ENCODE data around the gene ARMC8.

The ARMC8 gene

DNA sequence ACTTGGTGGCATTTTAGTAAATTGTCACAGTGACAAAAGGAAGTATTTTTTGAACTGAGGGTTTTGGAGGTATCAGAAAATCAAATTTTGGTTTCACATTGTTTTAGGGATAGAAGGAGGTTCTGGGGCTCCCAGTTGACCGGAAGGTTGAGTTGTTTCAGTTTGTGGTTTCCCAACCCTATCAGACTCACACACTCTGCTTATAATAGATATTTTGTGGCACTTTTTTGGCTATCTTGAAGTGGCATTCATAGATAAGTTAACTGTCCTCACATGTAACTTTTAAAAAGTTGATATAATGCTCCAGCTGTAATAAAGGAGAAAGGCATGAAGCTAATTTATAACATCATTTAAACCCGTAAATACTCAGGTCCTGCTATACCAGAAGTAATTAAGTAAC, 12.8 kb downstream of the ARMC8 start:
- DNase-seq: no peak

DNA sequence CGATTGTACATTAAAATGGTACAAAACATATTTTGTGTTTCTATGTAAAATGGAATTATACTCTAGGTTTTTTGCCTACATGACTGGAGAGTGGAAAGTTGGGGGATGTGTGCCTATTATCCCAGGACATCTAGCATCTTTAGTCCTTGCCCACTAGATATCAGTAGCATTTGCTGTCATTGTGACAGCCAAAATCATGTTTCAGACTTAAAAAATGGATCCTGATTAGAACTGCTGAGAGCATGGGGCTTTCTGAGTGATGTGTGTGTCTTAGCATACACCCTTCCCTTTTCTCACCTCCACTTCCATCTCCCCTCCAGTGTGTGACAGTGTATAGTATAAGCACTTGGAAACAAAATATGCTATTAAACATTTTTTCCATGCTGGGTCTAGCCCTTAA, 13.3 kb downstream of the ARMC8 start:
- DNase-seq: no peak

DNA sequence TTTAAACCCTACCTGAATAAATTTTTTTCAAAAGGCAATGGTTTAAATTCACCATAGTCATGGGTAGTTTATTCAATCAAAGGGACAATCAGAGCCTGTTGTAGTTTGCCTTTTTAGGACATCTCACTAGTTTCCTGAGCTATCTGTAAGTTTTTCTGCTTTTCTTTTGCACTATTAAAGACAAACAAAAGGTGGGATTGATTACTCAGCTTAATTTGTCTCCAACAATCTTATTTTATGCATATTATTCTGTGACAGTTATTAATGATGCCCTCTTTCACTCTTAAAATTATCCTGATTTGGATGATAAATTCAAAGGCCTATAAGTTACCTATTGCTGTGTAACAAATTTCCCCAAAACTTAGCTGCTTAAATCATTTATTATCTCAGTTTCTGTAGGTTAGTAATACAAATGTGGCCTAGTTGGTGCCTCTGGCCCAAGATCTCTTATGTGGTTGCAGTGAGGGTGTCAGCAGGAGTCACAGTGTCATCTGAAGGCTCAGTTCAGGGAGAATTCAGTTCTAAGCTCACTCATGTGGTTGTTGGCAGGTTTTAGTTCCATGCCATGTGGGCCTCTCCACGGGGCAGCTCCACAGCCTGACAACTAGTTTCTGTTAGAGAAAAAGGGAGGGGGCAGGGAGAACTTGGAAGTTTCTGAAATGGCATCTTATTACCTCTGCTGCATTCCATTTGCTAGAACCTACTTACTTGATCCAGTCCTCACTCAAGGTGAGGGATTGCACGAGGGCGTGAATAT, 16.0 kb downstream of the ARMC8 start:
- no peak for DNase-seq

DNA sequence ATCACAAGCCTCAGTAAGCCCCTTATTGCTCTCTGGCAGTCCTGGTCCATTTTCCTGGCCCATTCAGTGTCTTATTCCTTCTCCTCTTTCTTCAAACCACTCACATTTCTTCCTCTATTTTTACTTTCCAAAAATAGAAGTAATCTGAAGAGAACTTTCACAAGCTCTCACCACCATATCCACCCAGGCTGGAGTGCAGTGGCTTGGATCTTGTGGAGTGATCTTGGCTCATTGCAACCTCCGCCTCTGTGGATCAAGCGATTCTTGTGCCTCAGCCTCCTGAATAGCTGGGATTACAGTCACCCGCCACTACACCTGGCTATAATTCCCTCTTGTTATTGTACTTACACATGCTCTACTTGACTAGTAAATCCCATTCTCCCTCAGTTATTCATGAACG, 16.8 kb downstream of the ARMC8 start:
- no peak for DNase-seq

GRCh38 chr3:138205527-138205926, 18.4 kb downstream of the ARMC8 start:
- no peak for DNase-seq

DNA sequence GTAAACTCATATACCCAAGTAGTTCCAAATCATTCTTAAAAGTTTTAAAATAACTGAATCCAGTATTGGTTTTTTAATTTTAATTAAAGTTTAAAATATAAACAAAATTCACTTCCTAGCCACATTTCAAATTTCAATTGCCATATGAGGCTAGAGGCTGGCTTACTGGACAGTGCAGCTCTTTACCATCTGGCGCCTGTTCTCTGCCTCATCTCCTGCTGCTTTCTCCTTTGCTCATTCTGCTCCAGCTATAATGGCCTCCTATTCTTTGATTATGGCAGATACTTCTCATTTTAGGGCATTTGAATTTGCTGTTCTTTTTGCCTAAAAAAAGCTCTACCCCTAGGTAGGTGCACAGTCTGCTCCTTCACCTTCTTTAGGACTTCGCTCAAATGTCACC, 19.1 kb downstream of the ARMC8 start:
- no peak for DNase-seq

DNA sequence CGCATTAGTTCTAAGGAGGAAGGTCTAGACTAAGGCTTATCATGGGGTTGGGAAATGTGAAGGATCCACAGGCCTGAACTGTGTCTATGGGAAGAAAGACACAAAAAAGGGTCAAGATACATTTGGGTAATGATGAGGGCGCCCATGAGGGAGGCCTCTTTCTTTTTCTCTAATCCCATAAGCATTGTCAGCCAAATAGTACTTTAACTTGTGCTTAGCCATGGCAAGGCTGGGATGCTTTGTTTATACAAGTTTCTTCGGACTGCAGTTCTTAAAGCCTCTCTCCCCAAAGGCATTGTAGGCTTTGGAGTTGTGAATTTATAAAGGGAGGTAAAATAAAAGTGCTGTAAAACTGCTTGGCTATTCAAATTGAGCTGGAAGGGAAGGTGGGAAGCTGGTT, 23.4 kb downstream of the ARMC8 start:
- no peak for DNase-seq

DNA sequence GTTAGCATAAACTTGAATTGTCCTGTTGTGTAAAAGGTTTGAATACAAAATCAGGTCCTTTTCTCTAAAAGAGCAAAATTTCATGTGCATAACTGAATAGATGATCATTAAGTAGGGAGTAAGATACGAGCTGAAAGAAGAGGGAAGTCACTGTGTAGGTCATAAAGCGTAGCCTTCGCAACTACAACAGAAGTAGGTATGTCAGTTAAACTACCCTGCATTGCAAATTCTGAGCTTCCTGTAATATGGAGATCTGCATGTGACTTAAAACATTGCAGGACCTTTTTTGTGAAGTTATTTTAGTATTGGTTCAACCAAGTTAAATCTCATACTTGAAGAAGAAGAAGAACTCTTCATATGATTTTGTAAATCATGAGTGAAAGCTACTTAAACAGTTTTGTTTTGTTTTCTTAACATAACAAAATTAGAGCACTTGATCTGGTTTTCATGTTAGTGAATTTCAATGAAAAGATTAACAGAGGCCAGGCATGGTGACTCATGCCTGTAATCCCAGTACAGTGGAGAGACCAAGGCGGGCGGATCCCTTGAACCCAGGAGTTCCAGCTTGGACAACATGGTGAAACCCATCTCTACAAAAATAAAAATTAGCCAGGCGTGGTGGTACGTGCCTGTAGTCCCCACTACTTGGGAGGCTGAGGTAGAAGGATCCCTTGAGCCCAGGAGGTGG, 26.4 kb downstream of the ARMC8 start:
- DNase-seq: peak; percentile 18

DNA sequence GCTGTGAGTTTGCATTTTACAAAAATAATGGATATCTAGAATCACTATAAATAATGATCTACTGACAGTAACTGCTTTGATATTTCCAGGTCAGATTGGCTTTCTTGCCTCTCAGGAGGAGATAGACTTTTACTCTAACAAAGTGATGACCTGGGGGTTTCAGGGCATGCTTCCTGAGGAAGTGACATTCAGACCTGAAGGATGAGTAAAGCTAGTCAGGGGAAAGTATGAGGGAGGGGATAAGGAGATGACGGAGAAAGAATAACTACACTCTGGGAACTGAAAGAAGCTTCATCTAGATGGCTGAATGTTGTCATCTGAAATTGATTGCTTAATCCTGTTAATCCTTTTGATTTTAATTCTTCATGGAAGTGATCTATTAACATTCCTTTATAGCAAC, 32.2 kb downstream of the ARMC8 start:
- no peak for DNase-seq

- no peak for DNase-seq
Measured at GRCh38 chr3:138220242-138220641, 33.1 kb downstream of the ARMC8 start.

- peak; percentile 35 for DNase-seq
Measured at GRCh38 chr3:138220788-138221187, 33.7 kb downstream of the ARMC8 start.

DNA sequence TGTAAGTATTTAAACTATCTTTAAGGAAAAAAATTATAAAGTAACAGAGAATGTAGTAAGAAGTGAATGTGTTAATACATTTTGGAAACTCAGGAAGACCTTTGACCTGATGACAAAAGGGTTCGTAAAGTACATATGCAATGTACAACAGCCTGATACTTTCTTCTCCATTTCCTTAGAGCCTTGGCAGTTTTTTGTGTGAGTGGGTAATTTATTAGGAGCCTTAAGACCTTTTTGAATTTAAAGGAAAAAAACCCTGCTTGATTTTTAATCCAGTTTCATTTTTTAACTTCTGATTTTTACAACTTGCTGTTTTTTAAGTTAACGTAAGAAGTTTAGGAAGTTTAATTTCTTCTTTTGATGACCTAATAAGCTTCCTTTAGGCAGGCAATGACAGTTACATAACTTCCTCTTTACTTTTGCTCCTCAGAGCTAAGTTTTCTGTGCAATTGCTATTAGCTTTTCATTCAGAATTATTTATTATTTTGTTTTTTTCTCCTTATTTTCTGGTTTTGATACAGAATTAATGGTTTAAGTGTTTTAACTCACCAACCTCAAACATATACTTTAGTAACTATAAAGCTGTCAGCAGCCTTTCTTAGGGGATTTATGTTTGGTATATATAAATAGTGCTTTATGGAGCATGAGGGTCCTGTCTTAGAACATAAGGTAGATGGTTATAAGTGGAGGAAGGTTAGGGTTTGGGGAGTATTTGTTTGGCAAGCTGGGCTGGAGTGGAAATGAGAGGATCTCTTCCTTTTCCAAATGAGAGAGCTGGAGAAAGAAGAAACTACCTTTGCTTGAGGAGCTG, 35.2 kb downstream of the ARMC8 start:
- DNase-seq: peak; percentile 24

- no peak for DNase-seq
Measured at GRCh38 chr3:138222942-138223287, 35.8 kb downstream of the ARMC8 start.

- peak; percentile 19 for DNase-seq
Measured at GRCh38 chr3:138227650-138228049, 40.5 kb downstream of the ARMC8 start.

GRCh38 chr3:138230525-138230924, 43.4 kb downstream of the ARMC8 start:
- peak; percentile 53 for DNase-seq

GRCh38 chr3:138232705-138233364, 45.7 kb downstream of the ARMC8 start:
- DNase-seq: no peak

DNA sequence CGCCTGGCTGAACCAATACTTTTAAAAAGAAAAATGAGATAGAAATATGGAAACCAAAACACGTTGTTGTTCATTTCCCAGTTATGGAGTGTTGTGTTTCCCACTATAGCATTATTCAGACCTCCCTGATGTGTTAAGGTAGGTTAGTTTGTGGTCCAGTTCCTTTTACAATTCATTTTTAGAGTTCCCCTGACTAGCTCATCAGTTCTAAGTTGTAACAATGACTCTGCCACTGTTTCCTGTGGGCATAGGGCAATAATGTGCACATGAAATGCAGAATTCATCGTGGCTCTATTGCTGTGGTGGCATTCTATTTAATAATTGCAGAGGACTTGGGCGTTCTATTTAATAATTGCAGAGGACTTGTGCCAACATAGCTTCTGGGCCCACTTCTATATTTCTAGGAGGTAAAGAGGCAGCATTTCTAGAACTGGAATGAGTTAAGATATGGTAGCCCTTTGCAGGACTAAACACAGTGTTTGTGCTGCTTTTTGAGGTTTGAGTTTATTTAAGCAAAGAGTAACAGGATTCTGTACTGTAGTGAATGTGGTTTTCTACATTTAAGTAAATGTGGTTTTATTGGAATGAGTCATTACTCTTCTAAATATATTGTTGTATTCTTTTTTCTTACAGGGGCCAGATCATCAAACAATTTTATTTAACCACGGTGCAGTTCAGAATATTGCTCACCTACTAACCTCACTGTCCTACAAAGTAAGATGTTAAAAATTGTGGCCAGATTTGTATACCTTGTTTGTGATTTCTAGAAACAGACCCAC, 47.5 kb downstream of the ARMC8 start:
- peak; percentile 60 for DNase-seq

GRCh38 chr3:138238711-138239110, 51.6 kb downstream of the ARMC8 start:
- DNase-seq: no peak

DNA sequence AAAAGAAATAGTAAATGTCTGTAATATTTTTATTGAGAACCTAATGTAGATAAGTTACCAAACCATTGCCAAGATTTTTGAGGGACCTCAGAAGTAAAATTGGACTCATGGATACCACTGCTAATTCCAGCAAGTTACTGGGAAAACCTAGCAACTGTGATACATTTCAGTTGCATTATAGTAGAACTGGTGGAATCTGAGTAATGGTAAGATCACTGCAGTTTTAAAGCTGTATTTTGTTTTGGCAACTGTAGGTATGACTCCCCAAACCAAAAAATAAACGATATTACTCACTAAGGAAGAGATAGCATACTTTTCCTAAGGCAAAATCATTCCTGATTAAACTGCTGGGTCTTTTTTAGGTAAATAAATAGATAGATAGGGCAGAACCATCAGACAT, 54.0 kb downstream of the ARMC8 start:
- DNase-seq: peak; percentile 17

DNA sequence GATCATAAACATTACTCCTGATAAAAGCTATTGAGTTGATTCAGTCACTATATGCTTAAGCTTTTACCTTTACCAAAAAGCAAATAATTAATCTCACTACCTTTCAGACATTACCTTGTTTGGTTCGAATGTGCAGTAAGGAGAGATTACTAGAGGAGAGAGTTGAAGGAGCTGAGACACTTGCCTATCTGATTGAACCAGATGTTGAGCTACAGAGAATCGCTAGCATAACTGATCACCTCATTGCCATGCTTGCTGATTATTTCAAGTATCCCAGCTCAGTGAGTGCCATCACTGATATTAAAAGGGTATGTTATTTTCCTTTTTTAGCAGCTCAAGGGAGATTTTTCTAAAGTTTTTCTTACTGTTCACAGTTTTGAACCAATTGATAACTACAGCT, 54.6 kb downstream of the ARMC8 start:
- DNase-seq: no peak

DNA sequence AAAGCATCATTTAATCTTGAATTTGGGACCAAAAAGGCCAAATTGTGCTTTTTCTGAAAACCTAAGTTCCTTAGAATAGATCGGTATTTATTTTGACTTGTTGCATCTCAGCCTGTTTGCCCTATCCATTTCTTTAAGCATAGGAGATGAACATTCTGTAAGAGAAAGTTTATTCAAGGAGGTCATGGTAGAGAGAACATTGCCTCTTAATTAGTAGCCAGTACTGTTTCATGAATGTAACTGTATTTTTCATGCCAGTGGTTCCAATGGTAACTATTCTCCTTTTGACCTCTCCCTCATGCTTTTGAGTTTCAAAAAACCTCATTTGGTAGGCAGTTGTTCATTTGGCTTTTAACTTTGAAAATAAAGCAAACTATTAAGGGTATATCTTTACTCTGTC, 55.4 kb downstream of the ARMC8 start:
- no peak for DNase-seq

GRCh38 chr3:138245026-138245425, 57.9 kb downstream of the ARMC8 start:
- DNase-seq: no peak

GRCh38 chr3:138249636-138250035, 62.5 kb downstream of the ARMC8 start:
- DNase-seq: no peak

Data from HCEC 1CT (cell line).